Measurements from ENCODE around the gene MRFAP1. TPM values are rescaled to one million over a fixed set of nuclear protein-coding genes. Genes with fewer than 3 reads are reported as not detected.
A peak's percentile ranks its signal among the peaks of the same experiment; 100 is the strongest.

The MRFAP1 gene
- total and polyA plus RNA-seq, 4 experiments from 2014 or later, result 149 to 169 (median 157) TPM

- Histone ChIP-seq H3K27me3 (ENCODE audit: insufficient read depth, low read length) (no peaks in the 10 kb centered on the region), H3K4me3 (ENCODE audit: low read length in 2 of 2) (no peak overlapping the region), H3K27ac (ENCODE audit: low read depth, low read length) (no peak overlapping the region), H3K9me3 (ENCODE audit: control insufficient read depth in 1 of 2, low read length in 2 of 2) (peaks cover 0 to 5% of the 10 kb centered on the region in 2 donors), H3K36me3 (ENCODE audit: insufficient read depth, low read length) (no peaks in the 10 kb centered on the region), H3K4me1 (ENCODE audit: insufficient read depth, low read length) (peaks cover 14% of the 10 kb centered on the region)
- H3K4me1 Mint-ChIP-seq, result peaks cover 31 to 78% (median 44%) of the 10 kb centered on the region in 4 donors
- peak overlapping the region in 1 of 7 donors; percentile 57 for H3K27ac Mint-ChIP-seq
- H3K36me3 Mint-ChIP-seq, result peaks cover 29 to 34% of the 10 kb centered on the region in 2 donors
- H3K27me3 Mint-ChIP-seq, result no peaks in the 10 kb centered on the region
- no peak for DNase-seq
- H3K9me3 Mint-ChIP-seq, result peaks cover 0 to 7% (median 4%) of the 10 kb centered on the region in 8 donors
- POLR2A ChIA-PET (ENCODE audit: partially characterized antibody), result interaction anchor here (0.8 to 17.1 kb wide), 3 partner anchors 8 to 21 kb away, joined by 3 to 1401 read pairs (median 53); partner anchors contain the start of genes BLOC1S4, MRFAP1L1 and S100P
- intact Hi-C loops (cut with micrococcal nuclease), result no loop called here
- no peak overlapping the region for H3K4me3 Mint-ChIP-seq
- CTCF ChIA-PET (ENCODE audit: partially characterized antibody), result interaction anchor here (1.0 to 4.5 kb wide), 6 partner anchors 8 to 34 kb away, joined by 3 to 20 read pairs (median 10); partner anchors contain the start of gene MRFAP1L1
Observed at GRCh38 chr4:6682862-6683590, 42.5 kb downstream of the MRFAP1 start.

- peak overlapping the region in 1 of 7 donors; percentile 68 for H3K27ac Mint-ChIP-seq
Observed at GRCh38 chr4:6684656-6685055, 44.2 kb downstream of the MRFAP1 start.

GRCh38 chr4:6686104-6686787, 45.8 kb downstream of the MRFAP1 start:
- no peak overlapping the region for H3K27ac ChIP-seq (ENCODE audit: low read depth, low read length)
- no peaks in the 10 kb centered on the region for H3K27me3 ChIP-seq (ENCODE audit: insufficient read depth, low read length)
- no peak for DNase-seq
- H3K36me3 ChIP-seq (ENCODE audit: insufficient read depth, low read length), result no peaks in the 10 kb centered on the region
- CTCF ChIA-PET (ENCODE audit: partially characterized antibody), result interaction anchor here (1.1 to 7.0 kb wide), 5 partner anchors 11 to 32 kb away, joined by 3 to 155 read pairs (median 52); partner anchors contain the start of gene MRFAP1L1
- Mint-ChIP-seq H3K27me3 (no peaks in the 10 kb centered on the region), H3K27ac (peak overlapping the region; percentile 66 to 97 (median 82)), H3K4me1 (peaks cover 40 to 84% (median 55%) of the 10 kb centered on the region in 4 donors), H3K9me3 (no peaks in the 10 kb centered on the region), H3K4me3 (peak overlapping the region in 1 of 8 donors; percentile 69), H3K36me3 (peaks cover 10 to 25% of the 10 kb centered on the region in 2 donors)
- H3K9me3 ChIP-seq (ENCODE audit: control insufficient read depth in 1 of 2, low read length in 2 of 2), result no peaks in the 10 kb centered on the region
- POLR2A ChIA-PET (ENCODE audit: partially characterized antibody), result interaction anchor here (2.1 to 34.5 kb wide), 5 partner anchors 9 to 25 kb away, joined by 16 to 1401 read pairs (median 663); partner anchors contain the start of genes BLOC1S4, MRFAP1L1 and S100P
- intact Hi-C loops (cut with micrococcal nuclease), result no loop called here
- H3K4me3 ChIP-seq (ENCODE audit: low read length in 2 of 2), result no peak overlapping the region
- peaks cover 46% of the 10 kb centered on the region for H3K4me1 ChIP-seq (ENCODE audit: insufficient read depth, low read length)

More at GRCh38 chr4:6684656-6685055, 44.2 kb downstream of the MRFAP1 start:
- DNase-seq, result no peak
- no peak overlapping the region for H3K4me3 ChIP-seq (ENCODE audit: low read length in 2 of 2)
- H3K27me3 ChIP-seq (ENCODE audit: insufficient read depth, low read length), result no peaks in the 10 kb centered on the region
- no peaks in the 10 kb centered on the region for H3K36me3 ChIP-seq (ENCODE audit: insufficient read depth, low read length)
- intact Hi-C loops (cut with micrococcal nuclease), result no loop called here
- H3K27ac ChIP-seq (ENCODE audit: low read depth, low read length), result no peak overlapping the region
- H3K4me1 ChIP-seq (ENCODE audit: insufficient read depth, low read length), result peaks cover 30% of the 10 kb centered on the region
- Mint-ChIP-seq H3K9me3 (peaks cover 0 to 7% (median 2%) of the 10 kb centered on the region in 8 donors), H3K4me1 (peaks cover 34 to 79% (median 46%) of the 10 kb centered on the region in 4 donors), H3K27me3 (no peaks in the 10 kb centered on the region), H3K36me3 (peaks cover 23 to 32% of the 10 kb centered on the region in 2 donors), H3K4me3 (no peak overlapping the region)
- H3K9me3 ChIP-seq (ENCODE audit: control insufficient read depth in 1 of 2, low read length in 2 of 2), result peaks cover 0 to 5% of the 10 kb centered on the region in 2 donors
- POLR2A ChIA-PET (ENCODE audit: partially characterized antibody), result interaction anchor here (3.8 to 17.1 kb wide), 2 partner anchors 9 to 19 kb away, joined by 53 to 1401 read pairs; partner anchors contain the start of genes BLOC1S4, MRFAP1L1 and S100P
- CTCF ChIA-PET (ENCODE audit: partially characterized antibody), result interaction anchor here (0.6 to 3.9 kb wide), 4 partner anchors 9 to 27 kb away, joined by 3 to 20 read pairs (median 5); no protein-coding TSS in a partner anchor

GRCh38 chr4:6687947-6688878, 47.7 kb downstream of the MRFAP1 start:
- Histone ChIP-seq H3K9me3 (ENCODE audit: control insufficient read depth in 1 of 2, low read length in 2 of 2) (no peaks in the 10 kb centered on the region), H3K4me1 (ENCODE audit: insufficient read depth, low read length) (peaks cover 65% of the 10 kb centered on the region), H3K27me3 (ENCODE audit: insufficient read depth, low read length) (no peaks in the 10 kb centered on the region), H3K27ac (ENCODE audit: low read depth, low read length) (peak overlapping the region; percentile 62), H3K4me3 (ENCODE audit: low read length in 2 of 2) (peak overlapping the region; percentile 18 to 55), H3K36me3 (ENCODE audit: insufficient read depth, low read length) (no peaks in the 10 kb centered on the region)
- ChIA-PET CTCF (ENCODE audit: partially characterized antibody) (interaction anchor here (0.9 to 7.0 kb wide), 5 partner anchors 12 to 30 kb away, joined by 3 to 155 read pairs (median 52); partner anchors contain the start of gene MRFAP1L1), POLR2A (ENCODE audit: partially characterized antibody) (interaction anchor here (2.1 to 34.5 kb wide), 5 partner anchors 8 to 380 kb away, joined by 16 to 1401 read pairs (median 113); partner anchors contain the start of genes BLOC1S4, GRPEL1, MRFAP1 and MRFAP1L1)
- peaks cover 48 to 85% (median 65%) of the 10 kb centered on the region in 4 donors for H3K4me1 Mint-ChIP-seq
- DNase-seq, result no peak
- H3K9me3 Mint-ChIP-seq, result no peaks in the 10 kb centered on the region
- H3K4me3 Mint-ChIP-seq, result peak overlapping the region; percentile 87 to 97 (median 93)
- peak overlapping the region; percentile 89 to 99 (median 97) for H3K27ac Mint-ChIP-seq
- H3K36me3 Mint-ChIP-seq, result peaks cover 6 to 25% of the 10 kb centered on the region in 2 donors
- intact Hi-C loops (cut with micrococcal nuclease), result no loop called here
- H3K27me3 Mint-ChIP-seq, result no peaks in the 10 kb centered on the region

GRCh38 chr4:6688879-6689505, 48.5 kb downstream of the MRFAP1 start:
- H3K27ac ChIP-seq (ENCODE audit: low read depth, low read length), result peak overlapping the region; percentile 62
- H3K4me1 ChIP-seq (ENCODE audit: insufficient read depth, low read length), result peaks cover 73% of the 10 kb centered on the region
- peak overlapping the region; percentile 18 to 55 for H3K4me3 ChIP-seq (ENCODE audit: low read length in 2 of 2)
- no peaks in the 10 kb centered on the region for H3K9me3 Mint-ChIP-seq
- no peaks in the 10 kb centered on the region for H3K36me3 ChIP-seq (ENCODE audit: insufficient read depth, low read length)
- H3K4me3 Mint-ChIP-seq, result peak overlapping the region; percentile 87 to 97 (median 93)
- peak overlapping the region; percentile 89 to 99 (median 97) for H3K27ac Mint-ChIP-seq
- H3K4me1 Mint-ChIP-seq, result peaks cover 55 to 88% (median 72%) of the 10 kb centered on the region in 4 donors
- intact Hi-C loops (cut with micrococcal nuclease), result loop anchor here (1.0 kb wide), 3 partner anchors 15 to 27 kb away; partner anchors contain the start of genes BLOC1S4 and MRFAP1L1
- H3K27me3 Mint-ChIP-seq, result no peaks in the 10 kb centered on the region
- peaks cover 6 to 25% of the 10 kb centered on the region in 2 donors for H3K36me3 Mint-ChIP-seq
- H3K27me3 ChIP-seq (ENCODE audit: insufficient read depth, low read length), result no peaks in the 10 kb centered on the region
- CTCF ChIA-PET (ENCODE audit: partially characterized antibody), result interaction anchor here (2.0 to 7.0 kb wide), 6 partner anchors 8 to 49 kb away, joined by 6 to 155 read pairs (median 36); partner anchors contain the start of genes MRFAP1 and MRFAP1L1
- peak; percentile 60 to 92 (median 64) for DNase-seq
- H3K9me3 ChIP-seq (ENCODE audit: control insufficient read depth in 1 of 2, low read length in 2 of 2), result no peaks in the 10 kb centered on the region
- POLR2A ChIA-PET (ENCODE audit: partially characterized antibody), result interaction anchor here (0.6 to 34.5 kb wide), 8 partner anchors 11 to 380 kb away, joined by 3 to 1401 read pairs (median 12); partner anchors contain the start of genes BLOC1S4, GRPEL1, MRFAP1 and MRFAP1L1
